H9 (cell line): ENCODE data around the gene MYB. TPM values are rescaled to one million over a fixed set of nuclear protein-coding genes. Genes with fewer than 3 reads are reported as not detected.

ENCODE experiments used
- DNase-seq: peaks from one replicate; pipeline ENCODE4 v3.0.0-alpha.2; 2017
- H2AFZ ChIP-seq: one replicate; pipeline ENCODE4 v1.6.1; 2013; ENCODE audit warnings: mild to moderate bottlenecking, low read length, control low read depth, moderate library complexity
- H2AK5ac ChIP-seq: 2 replicates; pipeline ENCODE4 v1.6.1; 2013; ENCODE audit warnings: low read length, control low read depth, mixed read lengths; ENCODE audit not compliant: insufficient read length
- H2BK120ac ChIP-seq: one replicate; pipeline ENCODE4 v1.6.1; 2013; ENCODE audit warnings: low read depth, mild to moderate bottlenecking, low read length, control low read depth, inconsistent platforms; ENCODE audit not compliant: poor library complexity, severe bottlenecking
- H2BK12ac ChIP-seq: 2 replicates; pipeline ENCODE4 v1.6.1; 2013; ENCODE audit warnings: low read length, control low read depth, mixed read lengths, low read depth; ENCODE audit not compliant: insufficient read length
- H2BK15ac ChIP-seq: 2 replicates; pipeline ENCODE4 v1.6.1; 2013; ENCODE audit warnings: low read depth, low read length, control low read depth
- H2BK20ac ChIP-seq: one replicate; pipeline ENCODE4 v1.6.1; 2013; ENCODE audit warnings: low read depth, mild to moderate bottlenecking, low read length, control low read depth, inconsistent platforms; ENCODE audit not compliant: poor library complexity, severe bottlenecking
- H2BK5ac ChIP-seq: 2 replicates; pipeline ENCODE4 v1.6.1; 2013; ENCODE audit warnings: low read length, control low read depth, mixed read lengths; ENCODE audit not compliant: insufficient read length
- H3K14ac ChIP-seq: 2 replicates; pipeline ENCODE4 v1.6.1; 2013; ENCODE audit warnings: low read length, control low read depth; ENCODE audit not compliant: insufficient read depth
- H3K18ac ChIP-seq: 2 replicates; pipeline ENCODE4 v1.6.1; 2013; ENCODE audit warnings: low read depth, mild to moderate bottlenecking, mixed read lengths, low read length, control low read depth; ENCODE audit not compliant: insufficient read length
- H3K23ac ChIP-seq: 2 replicates; pipeline ENCODE4 v1.6.1; 2013; ENCODE audit warnings: low read length, control low read depth, mixed read lengths, low read depth; ENCODE audit not compliant: insufficient read length
- H3K23me2 ChIP-seq: 2 replicates; pipeline ENCODE4 v1.6.1; 2013; ENCODE audit warnings: low read depth, mild to moderate bottlenecking, mixed read lengths, low read length, control low read depth; ENCODE audit not compliant: insufficient read length, poor library complexity, severe bottlenecking
- H3K27ac ChIP-seq: 2 replicates; pipeline ENCODE4 v1.5.1; 2013; ENCODE audit warnings: low read length, control low read depth, mixed read lengths, low read depth; ENCODE audit not compliant: insufficient read length
- H3K27me3 ChIP-seq: 2 replicates; pipeline ENCODE4 v1.6.1; 2013; ENCODE audit warnings: low read length, control low read depth, inconsistent platforms; ENCODE audit not compliant: insufficient read depth
- H3K4ac ChIP-seq: 2 replicates; pipeline ENCODE4 v1.6.1; 2013; ENCODE audit warnings: low read depth, mild to moderate bottlenecking, control low read depth, inconsistent platforms, low read length, moderate library complexity
- H3K4me1 ChIP-seq: 2 replicates; pipeline ENCODE4 v1.6.1; 2013; ENCODE audit warnings: low read length, control low read depth, inconsistent platforms; ENCODE audit not compliant: insufficient read depth
- H3K4me2 ChIP-seq: 2 replicates; pipeline ENCODE4 v1.6.1; 2013; ENCODE audit warnings: low read length, control low read depth, mixed read lengths; ENCODE audit not compliant: insufficient read length, insufficient read depth
- H3K56ac ChIP-seq: 2 replicates; pipeline ENCODE4 v1.6.1; 2013; ENCODE audit warnings: low read depth, mild to moderate bottlenecking, mixed read lengths, low read length, control low read depth; ENCODE audit not compliant: insufficient read length
- H3K79me1 ChIP-seq: 2 replicates; pipeline ENCODE4 v1.6.1; 2013; ENCODE audit warnings: low read depth, mild to moderate bottlenecking, moderate library complexity, low read length, control low read depth, inconsistent platforms; ENCODE audit not compliant: insufficient read depth, poor library complexity, severe bottlenecking
- H3K79me2 ChIP-seq: 2 replicates; pipeline ENCODE4 v1.6.1; 2013; ENCODE audit warnings: low read length, control low read depth, inconsistent platforms; ENCODE audit not compliant: insufficient read depth
- H3K9ac ChIP-seq: 2 replicates; pipeline ENCODE4 v1.6.1; 2013; ENCODE audit warnings: low read length, control low read depth, mixed read lengths; ENCODE audit not compliant: insufficient read length; ENCODE audit errors: extremely low read depth
- H3K9me3 ChIP-seq: one replicate; pipeline ENCODE4 v1.6.1; 2013; ENCODE audit warnings: low read depth, low read length, inconsistent platforms; ENCODE audit not compliant: control insufficient read depth
- H3T11ph ChIP-seq: one replicate; pipeline ENCODE4 v1.6.1; 2013; ENCODE audit warnings: mild to moderate bottlenecking, low read length, control low read depth, inconsistent platforms
- H4K20me1 ChIP-seq: one replicate; pipeline ENCODE4 v1.6.1; 2013; ENCODE audit not compliant: control insufficient read depth, insufficient read length, insufficient read depth
- H4K5ac ChIP-seq: 2 replicates; pipeline ENCODE4 v1.6.1; 2013; ENCODE audit warnings: low read depth, mild to moderate bottlenecking, mixed read lengths, low read length, control low read depth; ENCODE audit not compliant: insufficient read length
- H4K8ac ChIP-seq: replicated peaks from 2 replicates; pipeline ENCODE4 v1.6.1; 2013; ENCODE audit warnings: low read length, control low read depth, mixed read lengths, low read depth; ENCODE audit not compliant: insufficient read length
- H4K91ac ChIP-seq: 2 replicates; pipeline ENCODE4 v1.6.1; 2013; ENCODE audit warnings: low read depth, mild to moderate bottlenecking, moderate library complexity, mixed read lengths, low read length, control low read depth; ENCODE audit not compliant: insufficient read length
- H3K27ac Mint-ChIP-seq, 3 experiments: 2 replicates in 2 of 3; 3 replicates in 1 of 3; pipeline ENCODE4 v1.8.0; 2020 to 2021; ENCODE audit warnings: mixed read lengths in 3 of 3, mild to moderate bottlenecking in 1 of 3, moderate library complexity in 1 of 3
- H3K27me3 Mint-ChIP-seq: 2 replicates; pipeline ENCODE4 v1.8.0; 2021; ENCODE audit warnings: low read depth, mild to moderate bottlenecking, moderate library complexity, mixed read lengths
- H3K36me3 Mint-ChIP-seq, 3 experiments: 2 replicates in 2 of 3; 3 replicates in 1 of 3; pipeline ENCODE4 v1.8.0; 2020 to 2021; ENCODE audit warnings: low read depth in 3 of 3, mixed read lengths in 3 of 3; ENCODE audit not compliant: insufficient read depth in 1 of 3
- H3K4me1 Mint-ChIP-seq, 2 experiments: 2 replicates each; pipeline ENCODE4 v1.8.0; 2020; ENCODE audit warnings: mixed read lengths in 2 of 2
- H3K4me3 Mint-ChIP-seq, 2 experiments: 2 replicates in 1 of 2; 3 replicates in 1 of 2; pipeline ENCODE4 v1.8.0; 2020 to 2021; ENCODE audit warnings: mild to moderate bottlenecking in 2 of 2, mixed read lengths in 2 of 2, moderate library complexity in 1 of 2
- H3K9me3 Mint-ChIP-seq, 2 experiments: 2 replicates in 1 of 2; 3 replicates in 1 of 2; pipeline ENCODE4 v1.8.0; 2020; ENCODE audit warnings: mild to moderate bottlenecking in 2 of 2, mixed read lengths in 2 of 2, moderate library complexity in 1 of 2
- WGBS: extraction: QIAGEN DNeasy Blood & Tissue Kit; methylation state at CpG from one replicate; pipeline ENCODE4 v1.1.7; 2013; ENCODE audit warnings: missing lambda C conversion rate, low lambda C conversion rate, mixed read lengths; ENCODE audit not compliant: insufficient read length; ENCODE audit errors: extremely low coverage; 5-methylcytosine and 5-hydroxymethylcytosine counted together
- total RNA-seq: library from RNA; stranded (reverse); gene quantifications from 2 replicates; pipeline ENCODE4 v1.2.1, GENCODE V29; 2021
- TF ChIP-seq, protein P1 (sequence below): fragments of 200-600 bp; sonication (generic); conservative IDR thresholded peaks from 3 replicates; pipeline ENCODE4 v1.8.0; 2021; ENCODE audit warnings: antibody characterized with exemption, mild to moderate bottlenecking

MYB gene
- total RNA-seq, 1 experiment from 2014 or later, result 5.8 TPM

DNA sequence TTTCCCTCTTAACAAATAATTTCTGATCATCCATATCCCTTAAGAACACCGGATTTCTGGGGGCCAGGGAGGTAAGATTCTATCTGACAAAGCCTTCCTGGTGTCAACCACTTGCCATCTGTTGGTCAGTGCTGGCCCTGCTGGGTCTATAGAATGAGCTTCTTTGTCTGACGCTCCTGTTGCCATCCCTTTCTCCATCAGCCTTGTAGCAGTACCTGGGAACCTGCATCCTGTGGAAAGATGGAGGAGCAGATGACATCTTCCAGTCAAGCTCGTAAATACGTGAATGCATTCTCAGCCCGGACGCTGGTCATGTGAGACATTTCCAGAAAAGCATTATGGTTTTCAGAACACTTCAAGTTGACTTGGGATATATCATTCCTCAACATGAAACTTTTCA is 36.6 kb downstream of the MYB start:
- H2BK12ac ChIP-seq, result no peak overlapping the region
- H3K79me2 ChIP-seq, result no peaks in the 10 kb centered on the region
- H2AFZ ChIP-seq, result no peak overlapping the region
- no peak overlapping the region for H3T11ph ChIP-seq
- H3K23me2 ChIP-seq, result no peaks in the 10 kb centered on the region
- no peak overlapping the region for H3K4me2 ChIP-seq
- H3K9me3 ChIP-seq, result no peaks in the 10 kb centered on the region
- H3K4ac ChIP-seq, result no peak overlapping the region
- H4K91ac ChIP-seq, result no peak overlapping the region
- peaks cover 9 to 11% of the 10 kb centered on the region in 2 experiments for H3K4me1 Mint-ChIP-seq
- H2BK5ac ChIP-seq, result no peak overlapping the region
- H3K9ac ChIP-seq, result no peak overlapping the region
- no peak overlapping the region for H4K8ac ChIP-seq
- no peaks in the 10 kb centered on the region for H3K4me1 ChIP-seq
- WGBS, result no CpG with 5 or more reads among the region's 6 CpGs
- H3K56ac ChIP-seq, result no peak overlapping the region
- H4K20me1 ChIP-seq, result no peaks in the 10 kb centered on the region
- H2BK20ac ChIP-seq, result no peak overlapping the region
- H3K27ac ChIP-seq, result no peak overlapping the region
- no peak overlapping the region for H3K4me3 Mint-ChIP-seq
- no peak overlapping the region for H3K23ac ChIP-seq
- H3K14ac ChIP-seq, result no peak overlapping the region
- H3K79me1 ChIP-seq, result no peaks in the 10 kb centered on the region
- H3K9me3 Mint-ChIP-seq, result no peaks in the 10 kb centered on the region
- no peak overlapping the region for H3K18ac ChIP-seq
- H2AK5ac ChIP-seq, result no peak overlapping the region
- H3K27me3 ChIP-seq, result no peaks in the 10 kb centered on the region
- DNase-seq, result no peak
- H3K36me3 Mint-ChIP-seq, result peaks cover 0 to 28% (median 19%) of the 10 kb centered on the region in 3 experiments; a peak in 4 of 7 replicates
- H2BK120ac ChIP-seq, result no peak overlapping the region
- no peaks in the 10 kb centered on the region for H3K27me3 Mint-ChIP-seq
- peak overlapping the region in 1 of 3 experiments; percentile 3; a peak in 3 of 7 replicates for H3K27ac Mint-ChIP-seq
- no peak overlapping the region for H2BK15ac ChIP-seq
- TF ChIP-seq, protein P1, sequence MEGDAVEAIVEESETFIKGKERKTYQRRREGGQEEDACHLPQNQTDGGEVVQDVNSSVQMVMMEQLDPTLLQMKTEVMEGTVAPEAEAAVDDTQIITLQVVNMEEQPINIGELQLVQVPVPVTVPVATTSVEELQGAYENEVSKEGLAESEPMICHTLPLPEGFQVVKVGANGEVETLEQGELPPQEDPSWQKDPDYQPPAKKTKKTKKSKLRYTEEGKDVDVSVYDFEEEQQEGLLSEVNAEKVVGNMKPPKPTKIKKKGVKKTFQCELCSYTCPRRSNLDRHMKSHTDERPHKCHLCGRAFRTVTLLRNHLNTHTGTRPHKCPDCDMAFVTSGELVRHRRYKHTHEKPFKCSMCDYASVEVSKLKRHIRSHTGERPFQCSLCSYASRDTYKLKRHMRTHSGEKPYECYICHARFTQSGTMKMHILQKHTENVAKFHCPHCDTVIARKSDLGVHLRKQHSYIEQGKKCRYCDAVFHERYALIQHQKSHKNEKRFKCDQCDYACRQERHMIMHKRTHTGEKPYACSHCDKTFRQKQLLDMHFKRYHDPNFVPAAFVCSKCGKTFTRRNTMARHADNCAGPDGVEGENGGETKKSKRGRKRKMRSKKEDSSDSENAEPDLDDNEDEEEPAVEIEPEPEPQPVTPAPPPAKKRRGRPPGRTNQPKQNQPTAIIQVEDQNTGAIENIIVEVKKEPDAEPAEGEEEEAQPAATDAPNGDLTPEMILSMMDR, result no peak
- H4K5ac ChIP-seq, result no peak overlapping the region
